ENCODE measurements around the gene CALCOCO2. TPM values are rescaled to one million over a fixed set of nuclear protein-coding genes. Genes with fewer than 3 reads are reported as not detected.

CALCOCO2 gene
- total and polyA plus RNA-seq, 2 of the 13 experiments (the other 11 are each of a cell fraction or from before 2014, with no cell fraction given), result 72.9 to 111 TPM

DNA sequence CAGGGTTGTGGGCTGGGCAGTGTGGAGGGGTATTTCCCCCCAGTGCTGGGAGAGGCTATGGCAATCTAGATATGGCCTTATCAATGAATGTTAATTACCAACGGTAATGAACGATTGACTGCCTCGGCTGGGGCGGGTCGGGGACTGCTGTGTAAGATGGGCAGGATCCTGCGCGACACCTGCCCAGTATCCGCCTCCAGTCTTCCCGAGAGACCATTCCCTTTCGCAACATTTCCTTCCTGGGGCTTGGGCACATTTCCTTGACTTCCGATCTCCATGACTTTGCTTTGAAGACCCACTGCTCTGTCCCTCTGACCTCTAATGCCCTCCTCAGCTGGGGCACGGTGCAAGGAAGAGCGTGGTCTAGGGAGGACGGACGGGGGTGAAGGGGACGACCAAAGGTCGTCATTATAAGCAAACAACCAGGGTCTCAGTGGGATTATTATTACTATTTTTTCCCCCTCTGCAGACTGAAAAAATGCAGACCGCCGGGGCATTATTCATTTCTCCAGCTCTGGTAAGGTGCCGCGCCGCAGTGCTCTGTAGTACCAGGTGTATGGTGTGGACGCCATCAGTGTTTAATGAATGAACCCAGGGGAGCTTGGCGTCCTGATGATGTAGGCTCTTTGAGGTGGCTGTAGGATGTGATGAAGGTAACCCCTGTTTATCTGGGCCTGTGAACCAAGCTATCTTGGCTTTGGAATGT lies 62.3 kb downstream of the CALCOCO2 start (continued):
- TF ChIP-seq, protein P1, sequence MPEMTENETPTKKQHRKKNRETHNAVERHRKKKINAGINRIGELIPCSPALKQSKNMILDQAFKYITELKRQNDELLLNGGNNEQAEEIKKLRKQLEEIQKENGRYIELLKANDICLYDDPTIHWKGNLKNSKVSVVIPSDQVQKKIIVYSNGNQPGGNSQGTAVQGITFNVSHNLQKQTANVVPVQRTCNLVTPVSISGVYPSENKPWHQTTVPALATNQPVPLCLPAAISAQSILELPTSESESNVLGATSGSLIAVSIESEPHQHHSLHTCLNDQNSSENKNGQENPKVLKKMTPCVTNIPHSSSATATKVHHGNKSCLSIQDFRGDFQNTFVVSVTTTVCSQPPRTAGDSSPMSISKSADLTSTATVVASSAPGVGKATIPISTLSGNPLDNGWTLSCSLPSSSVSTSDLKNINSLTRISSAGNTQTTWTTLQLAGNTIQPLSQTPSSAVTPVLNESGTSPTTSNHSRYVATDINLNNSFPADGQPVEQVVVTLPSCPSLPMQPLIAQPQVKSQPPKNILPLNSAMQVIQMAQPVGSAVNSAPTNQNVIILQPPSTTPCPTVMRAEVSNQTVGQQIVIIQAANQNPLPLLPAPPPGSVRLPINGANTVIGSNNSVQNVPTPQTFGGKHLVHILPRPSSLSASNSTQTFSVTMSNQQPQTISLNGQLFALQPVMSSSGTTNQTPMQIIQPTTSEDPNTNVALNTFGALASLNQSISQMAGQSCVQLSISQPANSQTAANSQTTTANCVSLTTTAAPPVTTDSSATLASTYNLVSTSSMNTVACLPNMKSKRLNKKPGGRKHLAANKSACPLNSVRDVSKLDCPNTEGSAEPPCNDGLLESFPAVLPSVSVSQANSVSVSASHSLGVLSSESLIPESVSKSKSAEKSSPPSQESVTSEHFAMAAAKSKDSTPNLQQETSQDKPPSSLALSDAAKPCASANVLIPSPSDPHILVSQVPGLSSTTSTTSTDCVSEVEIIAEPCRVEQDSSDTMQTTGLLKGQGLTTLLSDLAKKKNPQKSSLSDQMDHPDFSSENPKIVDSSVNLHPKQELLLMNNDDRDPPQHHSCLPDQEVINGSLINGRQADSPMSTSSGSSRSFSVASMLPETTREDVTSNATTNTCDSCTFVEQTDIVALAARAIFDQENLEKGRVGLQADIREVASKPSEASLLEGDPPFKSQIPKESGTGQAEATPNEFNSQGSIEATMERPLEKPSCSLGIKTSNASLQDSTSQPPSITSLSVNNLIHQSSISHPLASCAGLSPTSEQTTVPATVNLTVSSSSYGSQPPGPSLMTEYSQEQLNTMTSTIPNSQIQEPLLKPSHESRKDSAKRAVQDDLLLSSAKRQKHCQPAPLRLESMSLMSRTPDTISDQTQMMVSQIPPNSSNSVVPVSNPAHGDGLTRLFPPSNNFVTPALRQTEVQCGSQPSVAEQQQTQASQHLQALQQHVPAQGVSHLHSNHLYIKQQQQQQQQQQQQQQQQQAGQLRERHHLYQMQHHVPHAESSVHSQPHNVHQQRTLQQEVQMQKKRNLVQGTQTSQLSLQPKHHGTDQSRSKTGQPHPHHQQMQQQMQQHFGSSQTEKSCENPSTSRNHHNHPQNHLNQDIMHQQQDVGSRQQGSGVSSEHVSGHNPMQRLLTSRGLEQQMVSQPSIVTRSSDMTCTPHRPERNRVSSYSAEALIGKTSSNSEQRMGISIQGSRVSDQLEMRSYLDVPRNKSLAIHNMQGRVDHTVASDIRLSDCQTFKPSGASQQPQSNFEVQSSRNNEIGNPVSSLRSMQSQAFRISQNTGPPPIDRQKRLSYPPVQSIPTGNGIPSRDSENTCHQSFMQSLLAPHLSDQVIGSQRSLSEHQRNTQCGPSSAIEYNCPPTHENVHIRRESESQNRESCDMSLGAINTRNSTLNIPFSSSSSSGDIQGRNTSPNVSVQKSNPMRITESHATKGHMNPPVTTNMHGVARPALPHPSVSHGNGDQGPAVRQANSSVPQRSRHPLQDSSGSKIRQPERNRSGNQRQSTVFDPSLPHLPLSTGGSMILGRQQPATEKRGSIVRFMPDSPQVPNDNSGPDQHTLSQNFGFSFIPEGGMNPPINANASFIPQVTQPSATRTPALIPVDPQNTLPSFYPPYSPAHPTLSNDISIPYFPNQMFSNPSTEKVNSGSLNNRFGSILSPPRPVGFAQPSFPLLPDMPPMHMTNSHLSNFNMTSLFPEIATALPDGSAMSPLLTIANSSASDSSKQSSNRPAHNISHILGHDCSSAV (CRISPR knock-in tag; IDR thresholded peaks at IDR 0.05; ENCODE audit: borderline replicate concordance), result no peak
- TF ChIP-seq ZNF567 (CRISPR knock-in tag; IDR thresholded peaks at IDR 0.05; ENCODE audit: borderline replicate concordance), result peak; percentile 95
- TF ChIP-seq ARNTL (CRISPR knock-in tag; IDR thresholded peaks at IDR 0.05), result peak; percentile 6; the same call in 1 of the 2 replicates
- TF ChIP-seq TCF7 (IDR thresholded peaks at IDR 0.05; ENCODE audit: low read depth), result no peak
- peak; percentile 97 for TF ChIP-seq GLI4 (CRISPR knock-in tag; IDR thresholded peaks at IDR 0.05; ENCODE audit: borderline replicate concordance)
- no peak for TF ChIP-seq FOXK2 (IDR thresholded peaks at IDR 0.05)
- peak; percentile 58; the same call in 1 of the 2 replicates for TF ChIP-seq NR2F6 (IDR thresholded peaks at IDR 0.05)
- TF ChIP-seq NR2F6 (CRISPR knock-in tag; IDR thresholded peaks at IDR 0.05), result no peak; the same call in 1 of the 2 replicates
- peak; percentile 77; the same call in 1 of the 2 replicates for TF ChIP-seq KLF13 (CRISPR knock-in tag; IDR thresholded peaks at IDR 0.05)
- TF ChIP-seq HOXA9 (CRISPR knock-in tag; IDR thresholded peaks at IDR 0.05; ENCODE audit: borderline replicate concordance), result no peak
- TF ChIP-seq ZNF501 (CRISPR knock-in tag; IDR thresholded peaks at IDR 0.05), result no peak
- TF ChIP-seq NFE2L1 (CRISPR knock-in tag; IDR thresholded peaks at IDR 0.05; ENCODE audit: borderline replicate concordance), result peak; percentile 44; the same call in 1 of the 2 replicates
- peak; percentile 66; the same call in 1 of the 2 replicates for TF ChIP-seq ZNF839 (CRISPR knock-in tag; IDR thresholded peaks at IDR 0.05; ENCODE audit: borderline replicate concordance)
- TF ChIP-seq ZNF569 (CRISPR knock-in tag; IDR thresholded peaks at IDR 0.05; ENCODE audit: borderline replicate concordance), result no peak
- no peak for TF ChIP-seq DNMT3B (CRISPR knock-in tag; conservative IDR thresholded peaks at IDR 0.05)
- TF ChIP-seq, protein P2, sequence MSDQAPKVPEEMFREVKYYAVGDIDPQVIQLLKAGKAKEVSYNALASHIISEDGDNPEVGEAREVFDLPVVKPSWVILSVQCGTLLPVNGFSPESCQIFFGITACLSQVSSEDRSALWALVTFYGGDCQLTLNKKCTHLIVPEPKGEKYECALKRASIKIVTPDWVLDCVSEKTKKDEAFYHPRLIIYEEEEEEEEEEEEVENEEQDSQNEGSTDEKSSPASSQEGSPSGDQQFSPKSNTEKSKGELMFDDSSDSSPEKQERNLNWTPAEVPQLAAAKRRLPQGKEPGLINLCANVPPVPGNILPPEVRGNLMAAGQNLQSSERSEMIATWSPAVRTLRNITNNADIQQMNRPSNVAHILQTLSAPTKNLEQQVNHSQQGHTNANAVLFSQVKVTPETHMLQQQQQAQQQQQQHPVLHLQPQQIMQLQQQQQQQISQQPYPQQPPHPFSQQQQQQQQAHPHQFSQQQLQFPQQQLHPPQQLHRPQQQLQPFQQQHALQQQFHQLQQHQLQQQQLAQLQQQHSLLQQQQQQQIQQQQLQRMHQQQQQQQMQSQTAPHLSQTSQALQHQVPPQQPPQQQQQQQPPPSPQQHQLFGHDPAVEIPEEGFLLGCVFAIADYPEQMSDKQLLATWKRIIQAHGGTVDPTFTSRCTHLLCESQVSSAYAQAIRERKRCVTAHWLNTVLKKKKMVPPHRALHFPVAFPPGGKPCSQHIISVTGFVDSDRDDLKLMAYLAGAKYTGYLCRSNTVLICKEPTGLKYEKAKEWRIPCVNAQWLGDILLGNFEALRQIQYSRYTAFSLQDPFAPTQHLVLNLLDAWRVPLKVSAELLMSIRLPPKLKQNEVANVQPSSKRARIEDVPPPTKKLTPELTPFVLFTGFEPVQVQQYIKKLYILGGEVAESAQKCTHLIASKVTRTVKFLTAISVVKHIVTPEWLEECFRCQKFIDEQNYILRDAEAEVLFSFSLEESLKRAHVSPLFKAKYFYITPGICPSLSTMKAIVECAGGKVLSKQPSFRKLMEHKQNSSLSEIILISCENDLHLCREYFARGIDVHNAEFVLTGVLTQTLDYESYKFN (CRISPR knock-in tag; conservative IDR thresholded peaks at IDR 0.05), result peak; percentile 9; the same call in 1 of the 2 replicates
